HepG2 (cell line): Measurements from ENCODE around the gene GAL3ST1. TPM values are rescaled to one million over a fixed set of nuclear protein-coding genes. Genes with fewer than 3 reads are reported as not detected.
A peak's percentile ranks its signal among the peaks of the same experiment; 100 is the strongest.

Experiments used
- FOXP4 ChIP-seq: sonication (generic); formaldehyde crosslinking; IDR thresholded peaks from 2 replicates; pipeline ENCODE4 v1.4.0; 2020; ENCODE audit warnings: missing genetic modification reagents
- HBP1 ChIP-seq: IDR thresholded peaks from 2 replicates; pipeline ENCODE4 v1.6.1; 2016; ENCODE audit warnings: low read depth, control low read depth
- IRF9 ChIP-seq: sonication (generic); formaldehyde crosslinking; IDR thresholded peaks from 2 replicates; pipeline ENCODE4 v1.8.0; 2022; ENCODE audit warnings: missing genetic modification reagents, mild to moderate bottlenecking, borderline replicate concordance
- MBD4 ChIP-seq: IDR thresholded peaks from 2 replicates; pipeline ENCODE4 v1.6.1; 2012; ENCODE audit warnings: low read length, inconsistent platforms, borderline replicate concordance
- MEIS2 ChIP-seq: sonication (generic); formaldehyde crosslinking; IDR thresholded peaks from 2 replicates; pipeline ENCODE4 v1.9.0; 2021; ENCODE audit warnings: mild to moderate bottlenecking, missing genetic modification reagents
- NBN ChIP-seq: fragments of 450-650 bp; conservative IDR thresholded peaks from 2 replicates; pipeline ENCODE4 v1.6.1; 2017
- NR1H2 ChIP-seq: sonication (generic); formaldehyde crosslinking; IDR thresholded peaks from 2 replicates; pipeline ENCODE4 v1.8.1; 2022; ENCODE audit warnings: low read depth, missing genetic modification reagents, borderline replicate concordance
- NR2F1 ChIP-seq, 2 experiments: fragments of 450-650 bp in 1 of 2; formaldehyde crosslinking in 1 of 2; IDR thresholded peaks; 2 replicates each; pipeline versions ENCODE4 v1.5.0 to v1.6.1; 2016 to 2020; ENCODE audit warnings: mild to moderate bottlenecking in 1 of 2, missing compliant biosample characterization in 1 of 2, missing genetic modification reagents in 1 of 2, moderate library complexity in 1 of 2
- PHF8 ChIP-seq: sonication (generic); formaldehyde crosslinking; IDR thresholded peaks from 2 replicates; pipeline ENCODE4 v1.5.0; 2020; ENCODE audit warnings: missing genetic modification reagents
- SAP130 ChIP-seq: IDR thresholded peaks from 2 replicates; pipeline ENCODE4 v1.6.1; 2016; ENCODE audit warnings: low read depth
- SOX6 ChIP-seq, 2 experiments: fragments of 450-650 bp in 1 of 2; sonication (generic) in 1 of 2; formaldehyde crosslinking in 1 of 2; IDR thresholded peaks; 2 replicates each; pipeline versions ENCODE4 v1.4.0 to v1.6.1; 2017 to 2020; ENCODE audit warnings: antibody characterized with exemption in 1 of 2, mild to moderate bottlenecking in 1 of 2, missing genetic modification reagents in 1 of 2
- SP5 ChIP-seq: IDR thresholded peaks from 2 replicates; pipeline ENCODE4 v1.6.1; 2016; ENCODE audit warnings: low read depth, borderline replicate concordance
- ZBTB7A ChIP-seq: sonication (generic); formaldehyde crosslinking; IDR thresholded peaks from 2 replicates; pipeline ENCODE4 v1.8.0; 2022; ENCODE audit warnings: mild to moderate bottlenecking, missing genetic modification reagents
- ZNF281 ChIP-seq: sonication (generic); formaldehyde crosslinking; IDR thresholded peaks from 2 replicates; pipeline ENCODE4 v1.4.0; 2020; ENCODE audit warnings: missing genetic modification reagents, borderline replicate concordance
- ZNF292 ChIP-seq: sonication (generic); formaldehyde crosslinking; IDR thresholded peaks from 2 replicates; pipeline ENCODE4 v1.8.1; 2022; ENCODE audit warnings: mild to moderate bottlenecking, low read depth, missing genetic modification reagents, borderline replicate concordance
- ZNF383 ChIP-seq: sonication (generic); formaldehyde crosslinking; IDR thresholded peaks from 2 replicates; pipeline ENCODE4 v1.4.0; 2020; ENCODE audit warnings: missing genetic modification reagents, mild to moderate bottlenecking, borderline replicate concordance
- ZNF543 ChIP-seq: sonication (generic); formaldehyde crosslinking; IDR thresholded peaks from 2 replicates; pipeline ENCODE4 v1.4.0; 2020; ENCODE audit warnings: mild to moderate bottlenecking, missing genetic modification reagents
- ZNF629 ChIP-seq: sonication (generic); formaldehyde crosslinking; conservative IDR thresholded peaks from 2 replicates; pipeline ENCODE4 v1.5.0; 2020; ENCODE audit warnings: missing genetic modification reagents
- ZNF841 ChIP-seq: sonication (generic); formaldehyde crosslinking; IDR thresholded peaks from 2 replicates; pipeline ENCODE4 v1.8.1; 2023; ENCODE audit warnings: missing genetic modification reagents, borderline replicate concordance
- polyA plus RNA-seq, 8 experiments: library from polyadenylated mRNA; depleted of rRNA in 3 of 8; stranded (reverse) in 7 of 8; unstranded in 1 of 8; fragments of >200 nt; fragmentation: Illumina TruSeq in 4 of 8; extraction: Trizol in 4 of 8; gene quantifications; 2 replicates each; pipeline versions ENCODE4 v1.2.1 to v1.2.3, GENCODE V29; 2011 to 2016; ENCODE audit warnings: low read depth in 4 of 8, missing spikeins in 1 of 8, mixed read lengths in 1 of 8; ENCODE audit not compliant: insufficient read depth in 1 of 8
- total RNA-seq, 5 experiments: library from RNA; depleted of rRNA; stranded (reverse); fragments of >200 nt; fragmentation: Illumina TruSeq; extraction: Trizol; gene quantifications; 2 replicates each; pipeline ENCODE4 v1.2.3, GENCODE V29; 2016; ENCODE audit warnings: low read depth in 1 of 5

The GAL3ST1 gene
- total and polyA plus RNA-seq, 2 of the 13 experiments (the other 11 are each of a cell fraction or from before 2014, with no cell fraction given): 4.4 to 14.7 TPM

- TF ChIP-seq PHF8: peak; percentile 24; the same call in 1 of the 2 replicates
- TF ChIP-seq SAP130 (CRISPR knock-in tag): peak; percentile 53; the same call in 1 of the 2 replicates
- TF ChIP-seq ZNF841 (CRISPR knock-in tag): no peak
- no peak for TF ChIP-seq ZBTB7A
- peak; percentile 83; the same call in 1 of the 2 replicates for TF ChIP-seq ZNF292 (CRISPR knock-in tag)
- TF ChIP-seq ZNF383 (CRISPR knock-in tag): no peak
- TF ChIP-seq FOXP4 (CRISPR knock-in tag): no peak
- peak; percentile 57; the same call in 1 of the 2 replicates for TF ChIP-seq HBP1 (CRISPR knock-in tag)
- no peak for TF ChIP-seq ZNF543 (CRISPR knock-in tag)
- no peak for TF ChIP-seq NR2F1 (CRISPR knock-in tag; IDR thresholded peaks at IDR 0.05)
- no peak for TF ChIP-seq ZNF629
- TF ChIP-seq NR1H2 (CRISPR knock-in tag): no peak
- TF ChIP-seq IRF9 (CRISPR knock-in tag): 0 out of 2 replicates have a peak, but pooled peaks have one; percentile 63
- no peak for TF ChIP-seq SOX6 (IDR thresholded peaks at IDR 0.05)
- TF ChIP-seq SOX6 (CRISPR knock-in tag; IDR thresholded peaks at IDR 0.05): 0 out of 2 replicates have a peak, but pooled peaks have one; percentile 22
- no peak for TF ChIP-seq MBD4
- peak; percentile 39; the same call in 1 of the 2 replicates for TF ChIP-seq ZNF281 (CRISPR knock-in tag)
- TF ChIP-seq SP5 (CRISPR knock-in tag): 0 out of 2 replicates have a peak, but pooled peaks have one; percentile 31
- TF ChIP-seq NBN: no peak
- 0 out of 2 replicates have a peak, but pooled peaks have one; percentile 24 for TF ChIP-seq MEIS2 (CRISPR knock-in tag)
These were observed 32.2 kb upstream of the GAL3ST1 start, which contains the start of gene TCN2 (continued) for GRCh38 chr22:30606455-30607299.
